Tongue (tissue), 2 donors: ENCODE results near the gene FYN. TPM values are rescaled to one million over a fixed set of nuclear protein-coding genes. Genes with fewer than 3 reads are reported as not detected.
A peak's percentile ranks its signal among the peaks of the same experiment; 100 is the strongest.

Source experiments
- DNase-seq: peaks from one replicate; pipeline ENCODE4 v3.0.0-alpha.2; 2015
- total RNA-seq: library from RNA; depleted of rRNA; stranded (reverse); fragments of >200 nt; gene quantifications from one replicate; pipeline ENCODE4 v1.2.3, GENCODE V29; 2014

Gene FYN
- total RNA-seq, 1 donor from 2014 or later = 139 TPM

GRCh38 chr6:111831408-111831807 lies 41.8 kb downstream of the FYN start:
- DNase-seq = no peak

- DNase-seq = no peak
Observed at GRCh38 chr6:111829998-111830397, 43.3 kb downstream of the FYN start.

- no peak for DNase-seq
Observed at GRCh38 chr6:111829581-111829980, 43.7 kb downstream of the FYN start.

- DNase-seq = no peak
Observed at GRCh38 chr6:111828809-111829208, 44.4 kb downstream of the FYN start.

GRCh38 chr6:111825439-111826086 lies 47.7 kb downstream of the FYN start:
- no peak for DNase-seq

GRCh38 chr6:111824608-111825337 lies 48.5 kb downstream of the FYN start:
- no peak for DNase-seq

GRCh38 chr6:111823831-111824607 lies 49.2 kb downstream of the FYN start:
- peak; percentile 50 for DNase-seq

GRCh38 chr6:111823012-111823411 lies 50.2 kb downstream of the FYN start:
- DNase-seq = no peak

- DNase-seq = no peak
Observed at GRCh38 chr6:111819458-111819857, 53.8 kb downstream of the FYN start.

GRCh38 chr6:111818539-111819226 lies 54.6 kb downstream of the FYN start:
- no peak for DNase-seq

GRCh38 chr6:111817451-111818120 lies 55.7 kb downstream of the FYN start:
- no peak for DNase-seq

- DNase-seq = no peak
Observed at GRCh38 chr6:111813677-111814310, 59.5 kb downstream of the FYN start.

GRCh38 chr6:111813237-111813636 lies 60.0 kb downstream of the FYN start:
- no peak for DNase-seq

GRCh38 chr6:111812060-111813038 lies 60.9 kb downstream of the FYN start:
- no peak for DNase-seq

- DNase-seq = no peak
Observed at GRCh38 chr6:111810294-111811131, 62.7 kb downstream of the FYN start.

- no peak for DNase-seq
Observed at GRCh38 chr6:111809766-111810165, 63.5 kb downstream of the FYN start.

GRCh38 chr6:111809264-111809663 lies 64.0 kb downstream of the FYN start:
- no peak for DNase-seq

GRCh38 chr6:111808493-111808892 lies 64.8 kb downstream of the FYN start:
- no peak for DNase-seq
